Astrocyte of the cerebellum (primary cell): ENCODE data around the gene ECPAS.
"Not testable (repeated sequence)": the region's sequence is repeated elsewhere in the genome, so short reads cannot be mapped to it uniquely, and the experiment has no call there.

Experiments
- DNase-seq: peaks from one replicate; pipeline ENCODE4 v3.0.0-alpha.2; 2011; ENCODE audit warnings: low read depth
- H3K4me3 ChIP-seq: 2 replicates; pipeline ENCODE4 v1.5.1; 2011; ENCODE audit warnings: mild to moderate bottlenecking, low read depth, low read length, moderate library complexity
- in situ Hi-C: cut with HindIII; loops from 2 replicates; pipeline ENCODE4 v1.10.0; 2017; ENCODE audit warnings: low sequenced_read_pairs
- TF ChIP-seq, protein P1 (sequence below): IDR thresholded peaks from 2 replicates; pipeline ENCODE4 v1.5.1; 2012; ENCODE audit warnings: low read length, low read depth, moderate library complexity, mild to moderate bottlenecking; ENCODE audit errors: missing control alignments

ECPAS gene

DNA sequence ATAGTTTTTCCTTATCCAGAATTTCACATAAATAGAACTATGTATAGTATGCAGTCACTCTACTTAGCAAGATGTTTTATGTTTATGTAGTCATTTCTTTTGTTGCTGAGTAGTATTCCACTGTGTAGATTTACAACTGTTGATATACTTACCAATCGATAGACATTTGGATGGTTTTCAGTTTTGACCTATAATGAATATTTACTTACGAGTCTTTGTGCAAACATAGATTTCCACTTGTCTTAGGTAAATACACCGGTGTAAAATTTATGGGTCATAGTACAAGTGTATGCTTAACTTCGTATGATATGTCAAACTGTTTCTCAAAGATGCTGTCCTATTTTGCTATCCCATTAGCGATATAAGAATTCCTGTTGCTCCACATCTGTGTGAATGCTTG lies 134.4 kb downstream of the ECPAS start:
- in situ Hi-C loops: no loop called here
- no peak for DNase-seq
- H3K4me3 ChIP-seq: no peak overlapping the region
- TF ChIP-seq, protein P1, sequence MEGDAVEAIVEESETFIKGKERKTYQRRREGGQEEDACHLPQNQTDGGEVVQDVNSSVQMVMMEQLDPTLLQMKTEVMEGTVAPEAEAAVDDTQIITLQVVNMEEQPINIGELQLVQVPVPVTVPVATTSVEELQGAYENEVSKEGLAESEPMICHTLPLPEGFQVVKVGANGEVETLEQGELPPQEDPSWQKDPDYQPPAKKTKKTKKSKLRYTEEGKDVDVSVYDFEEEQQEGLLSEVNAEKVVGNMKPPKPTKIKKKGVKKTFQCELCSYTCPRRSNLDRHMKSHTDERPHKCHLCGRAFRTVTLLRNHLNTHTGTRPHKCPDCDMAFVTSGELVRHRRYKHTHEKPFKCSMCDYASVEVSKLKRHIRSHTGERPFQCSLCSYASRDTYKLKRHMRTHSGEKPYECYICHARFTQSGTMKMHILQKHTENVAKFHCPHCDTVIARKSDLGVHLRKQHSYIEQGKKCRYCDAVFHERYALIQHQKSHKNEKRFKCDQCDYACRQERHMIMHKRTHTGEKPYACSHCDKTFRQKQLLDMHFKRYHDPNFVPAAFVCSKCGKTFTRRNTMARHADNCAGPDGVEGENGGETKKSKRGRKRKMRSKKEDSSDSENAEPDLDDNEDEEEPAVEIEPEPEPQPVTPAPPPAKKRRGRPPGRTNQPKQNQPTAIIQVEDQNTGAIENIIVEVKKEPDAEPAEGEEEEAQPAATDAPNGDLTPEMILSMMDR: no peak

DNA sequence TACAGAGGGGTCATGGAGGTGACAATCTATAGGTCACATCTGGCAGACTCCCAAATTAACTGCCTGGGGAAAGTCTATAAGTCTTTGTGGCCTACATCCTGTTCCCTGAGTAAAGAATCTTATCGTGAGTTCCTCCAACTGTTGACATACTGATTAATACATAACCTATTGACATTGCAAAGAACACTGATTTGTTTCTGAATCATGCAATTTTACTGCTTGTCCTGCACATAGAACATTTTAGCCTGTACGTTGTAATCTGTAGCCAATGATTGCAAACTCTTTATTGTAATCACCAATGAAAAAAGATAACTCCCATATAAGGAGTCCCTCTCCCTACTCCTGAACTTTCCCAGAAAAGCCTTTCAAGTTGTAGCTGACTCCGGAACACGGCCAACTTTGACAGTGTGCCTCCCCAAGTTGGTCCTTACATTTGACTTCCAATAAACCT lies 135.3 kb downstream of the ECPAS start:
- no peak for DNase-seq
- no peak overlapping the region for H3K4me3 ChIP-seq
- TF ChIP-seq, protein P1: no peak
- in situ Hi-C loops: no loop called here

DNA sequence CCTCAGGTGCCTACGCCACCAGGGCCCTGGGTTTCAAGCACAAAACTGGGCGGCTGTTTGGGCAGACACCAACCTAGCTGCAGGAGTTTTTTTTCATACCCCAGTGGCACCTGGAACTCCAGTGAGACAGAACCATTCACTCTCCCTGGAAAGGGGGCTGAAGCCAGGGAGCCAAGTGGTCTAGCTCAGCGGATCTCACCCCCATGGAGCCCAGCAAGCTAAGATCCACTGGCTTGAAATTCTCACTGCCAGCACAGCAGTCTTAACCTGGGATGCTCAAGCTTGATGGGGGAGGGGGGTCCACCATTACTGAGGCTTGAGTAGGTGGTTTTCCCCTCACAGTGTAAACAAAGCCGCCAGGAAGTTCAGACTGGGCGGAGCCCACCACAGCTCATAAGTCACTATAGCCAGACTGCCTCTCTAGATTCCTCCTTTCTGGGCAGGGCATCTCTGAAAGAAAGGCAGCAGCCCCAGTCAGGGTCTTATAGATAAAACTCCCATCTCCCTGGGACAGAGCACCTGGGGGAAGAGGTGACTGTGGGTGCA lies 149.8 kb downstream of the ECPAS start:
- in situ Hi-C loops, H3K4me3 ChIP-seq, DNase-seq: not testable (repeated sequence)

DNA sequence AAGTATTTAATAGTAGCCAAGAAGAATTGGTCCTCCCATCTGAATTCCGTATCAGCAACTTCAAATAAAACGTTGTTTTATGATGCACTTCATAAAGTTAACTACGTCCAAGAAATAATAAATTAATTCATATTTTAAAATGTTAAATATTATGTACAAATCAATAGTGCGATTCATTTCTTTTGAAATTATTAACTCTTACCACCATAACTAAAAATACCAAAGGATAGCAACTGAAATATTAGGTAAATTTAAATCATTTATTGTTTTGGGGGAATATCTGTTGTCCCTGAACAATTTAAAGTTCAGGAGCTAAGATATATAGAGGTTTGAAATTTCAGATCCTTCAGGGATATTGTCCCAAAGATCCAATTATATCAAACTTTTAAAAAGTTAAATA lies 154.1 kb downstream of the ECPAS start, which contains the start of gene OR2K2:
Gene OR2K2 (minus strand): TSS at position 101 of the 400 bp plus-strand sequence. CDS start 1,791 bp downstream, outside the sequence.
- in situ Hi-C loops: no loop called here
- DNase-seq: no peak
- H3K4me3 ChIP-seq: no peak within 1 kb of the TSS
- TF ChIP-seq, protein P1: no peak

DNA sequence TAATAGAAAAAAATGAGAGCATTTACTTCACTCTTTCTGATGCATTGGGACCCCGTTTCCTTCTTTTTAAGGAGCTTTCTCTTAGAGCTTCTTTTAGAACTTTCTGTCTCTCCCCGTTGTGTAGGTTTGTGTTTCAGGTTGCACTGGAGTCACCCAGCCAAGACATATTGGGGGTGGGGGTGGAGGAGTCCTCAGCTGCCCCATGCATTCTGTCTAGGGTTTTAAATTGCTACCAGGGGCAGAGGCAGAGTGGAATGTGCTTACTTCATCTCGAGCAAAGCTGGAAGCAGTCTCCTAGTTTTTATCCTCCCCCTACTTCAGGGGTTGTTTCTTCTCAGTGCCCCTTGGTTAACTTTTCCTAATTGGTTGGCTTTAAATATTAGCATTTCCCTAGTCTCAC lies 163.6 kb downstream of the ECPAS start:
- TF ChIP-seq, protein P1: no peak
- in situ Hi-C loops: no loop called here
- DNase-seq: no peak
- H3K4me3 ChIP-seq: no peak overlapping the region

DNA sequence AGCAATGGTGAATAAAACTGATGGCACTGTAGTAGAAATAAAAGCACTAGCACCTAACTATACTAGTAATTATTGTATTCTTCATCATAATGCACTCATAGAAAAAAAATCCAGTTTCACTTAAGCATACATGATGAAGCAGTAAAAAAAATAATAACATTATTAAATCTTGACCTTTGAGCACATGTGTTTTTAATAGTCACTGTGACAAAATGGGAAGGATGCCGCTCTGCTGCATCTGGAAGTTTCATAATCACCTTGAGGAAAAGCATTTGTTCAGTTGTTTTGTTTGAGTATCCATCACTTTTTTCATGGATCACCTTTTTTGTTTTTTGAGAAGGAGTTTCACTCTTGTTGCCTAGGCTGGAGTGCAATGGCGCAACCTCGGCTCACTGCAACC lies 167.4 kb downstream of the ECPAS start:
- TF ChIP-seq, protein P1: no peak
- no peak overlapping the region for H3K4me3 ChIP-seq
- DNase-seq: no peak
- in situ Hi-C loops: no loop called here
